Brain microvascular endothelial cell (primary cell): ENCODE data around the gene WDR6.

Experiments
- DNase-seq: peaks from one replicate; pipeline ENCODE4 v3.0.0-alpha.2; 2020
- H3K27ac ChIP-seq: fragments of 250-450 bp; sonication (Bioruptor Pico); 2 replicates; pipeline ENCODE4 v1.5.1; 2020; ENCODE audit warnings: mild to moderate bottlenecking, moderate library complexity
- H3K27me3 ChIP-seq: fragments of 250-450 bp; sonication (Bioruptor Pico); replicated peaks from 2 replicates; pipeline ENCODE4 v1.5.1; 2020; ENCODE audit warnings: mild to moderate bottlenecking
- H3K36me3 ChIP-seq: fragments of 250-450 bp; sonication (Bioruptor Pico); replicated peaks from 2 replicates; pipeline ENCODE4 v1.5.1; 2020; ENCODE audit warnings: mild to moderate bottlenecking
- H3K4me3 ChIP-seq: 2 replicates; pipeline ENCODE4 v1.5.1; 2011; ENCODE audit warnings: low read depth, mild to moderate bottlenecking, control low read depth, low read length, moderate library complexity
- in situ Hi-C: cut with HindIII; loops from 2 replicates; pipeline ENCODE4 v1.10.0; 2017; ENCODE audit warnings: low sequenced_read_pairs, low pct_ligation_motif_present
- TF ChIP-seq, protein P1 (sequence below): IDR thresholded peaks from 2 replicates; pipeline ENCODE4 v1.5.1; 2011; ENCODE audit warnings: low read depth, mild to moderate bottlenecking, moderate library complexity, low read length, control low read depth, inconsistent platforms; ENCODE audit errors: missing control alignments

The WDR6 gene

DNA sequence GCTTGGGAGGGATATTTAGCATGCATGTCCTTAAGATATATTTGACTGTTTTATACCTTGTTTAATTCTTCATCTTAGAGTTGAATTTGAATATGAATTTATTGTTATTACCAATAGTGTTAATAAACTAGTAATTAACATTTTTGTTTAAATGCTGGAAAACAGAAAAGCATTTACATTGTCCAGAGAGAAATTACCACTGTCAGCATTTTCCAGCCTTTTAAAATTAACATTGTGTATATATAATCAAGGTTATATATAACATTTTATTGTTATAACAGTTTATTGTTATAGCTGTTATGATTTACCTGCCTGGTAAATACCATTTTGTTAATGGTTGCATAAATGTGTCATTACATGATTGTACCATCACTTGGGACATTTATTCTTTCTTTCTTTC lies 25.2 kb upstream of the WDR6 start:
- Histone ChIP-seq H3K27ac (no peak overlapping the region), H3K4me3 (no peak overlapping the region), H3K36me3 (peaks cover 52% of the 10 kb centered on the region), H3K27me3 (no peaks in the 10 kb centered on the region)
- TF ChIP-seq, protein P1, sequence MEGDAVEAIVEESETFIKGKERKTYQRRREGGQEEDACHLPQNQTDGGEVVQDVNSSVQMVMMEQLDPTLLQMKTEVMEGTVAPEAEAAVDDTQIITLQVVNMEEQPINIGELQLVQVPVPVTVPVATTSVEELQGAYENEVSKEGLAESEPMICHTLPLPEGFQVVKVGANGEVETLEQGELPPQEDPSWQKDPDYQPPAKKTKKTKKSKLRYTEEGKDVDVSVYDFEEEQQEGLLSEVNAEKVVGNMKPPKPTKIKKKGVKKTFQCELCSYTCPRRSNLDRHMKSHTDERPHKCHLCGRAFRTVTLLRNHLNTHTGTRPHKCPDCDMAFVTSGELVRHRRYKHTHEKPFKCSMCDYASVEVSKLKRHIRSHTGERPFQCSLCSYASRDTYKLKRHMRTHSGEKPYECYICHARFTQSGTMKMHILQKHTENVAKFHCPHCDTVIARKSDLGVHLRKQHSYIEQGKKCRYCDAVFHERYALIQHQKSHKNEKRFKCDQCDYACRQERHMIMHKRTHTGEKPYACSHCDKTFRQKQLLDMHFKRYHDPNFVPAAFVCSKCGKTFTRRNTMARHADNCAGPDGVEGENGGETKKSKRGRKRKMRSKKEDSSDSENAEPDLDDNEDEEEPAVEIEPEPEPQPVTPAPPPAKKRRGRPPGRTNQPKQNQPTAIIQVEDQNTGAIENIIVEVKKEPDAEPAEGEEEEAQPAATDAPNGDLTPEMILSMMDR, result no peak
- no peak for DNase-seq
- in situ Hi-C loops, result no loop called here

GRCh38 chr3:48982686-48983085 lies 24.5 kb upstream of the WDR6 start:
- no peaks in the 10 kb centered on the region for H3K27me3 ChIP-seq
- no peak overlapping the region for H3K4me3 ChIP-seq
- DNase-seq, result no peak
- peaks cover 49% of the 10 kb centered on the region for H3K36me3 ChIP-seq
- TF ChIP-seq, protein P1, result no peak
- in situ Hi-C loops, result no loop called here
- H3K27ac ChIP-seq, result no peak overlapping the region

- Histone ChIP-seq H3K27ac (no peak overlapping the region), H3K4me3 (no peak overlapping the region), H3K27me3 (no peaks in the 10 kb centered on the region), H3K36me3 (peaks cover 45% of the 10 kb centered on the region)
- in situ Hi-C loops, result no loop called here
- DNase-seq, result no peak
- TF ChIP-seq, protein P1, result no peak
Observed at GRCh38 chr3:48983096-48983495, 24.1 kb upstream of the WDR6 start.

GRCh38 chr3:48984663-48985062 lies 22.5 kb upstream of the WDR6 start:
- H3K36me3 ChIP-seq, result peaks cover 38% of the 10 kb centered on the region
- no peaks in the 10 kb centered on the region for H3K27me3 ChIP-seq

DNA sequence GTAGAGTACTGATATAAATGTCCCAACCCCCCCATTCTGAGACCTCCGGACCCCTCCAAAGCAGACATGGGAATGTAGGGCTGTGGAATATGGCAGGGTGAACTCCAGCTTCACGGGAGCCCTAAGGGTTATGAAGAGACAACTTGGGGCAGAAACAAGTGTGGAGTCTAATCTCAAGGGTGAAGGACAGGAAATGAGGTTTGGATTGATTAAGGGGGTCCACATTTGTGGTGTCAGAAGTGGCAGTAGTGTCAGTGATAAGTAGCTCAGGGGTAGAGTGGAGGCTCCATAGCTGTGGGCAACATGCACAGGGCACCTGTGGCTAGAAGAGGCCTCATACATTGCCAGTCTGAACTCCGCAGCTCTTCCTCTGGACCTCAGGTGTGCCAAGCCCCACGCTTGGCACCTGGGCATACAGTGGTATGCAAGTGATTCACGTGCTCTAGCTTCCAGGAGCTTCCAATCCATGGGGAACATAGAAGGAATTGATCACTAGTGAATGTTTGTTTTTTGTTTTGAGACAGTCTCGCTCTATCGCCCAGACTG lies 21.3 kb upstream of the WDR6 start:
- Histone ChIP-seq H3K27me3 (no peaks in the 10 kb centered on the region), H3K36me3 (peaks cover 29% of the 10 kb centered on the region), H3K4me3 (no peak overlapping the region), H3K27ac (no peak overlapping the region)
- TF ChIP-seq, protein P1, result no peak
- DNase-seq, result no peak
- in situ Hi-C loops, result no loop called here

More at GRCh38 chr3:48984663-48985062, 22.5 kb upstream of the WDR6 start:
- in situ Hi-C loops, result no loop called here
- TF ChIP-seq, protein P1, result no peak
- no peak for DNase-seq
- Histone ChIP-seq H3K27ac (no peak overlapping the region), H3K4me3 (no peak overlapping the region)
